ES-I3 (cell line): ENCODE results near the gene TENT4A.

ENCODE experiments used
- H3K36me3 ChIP-seq: 2 replicates; pipeline ENCODE4 v1.6.1; 2013; ENCODE audit warnings: mild to moderate bottlenecking, low read length, control low read depth, moderate library complexity; ENCODE audit not compliant: insufficient read depth
- H3K4me1 ChIP-seq: 2 replicates; pipeline ENCODE4 v1.6.1; 2013; ENCODE audit warnings: mild to moderate bottlenecking, control low read depth, low read length; ENCODE audit not compliant: insufficient read depth
- H3K9ac ChIP-seq: 2 replicates; pipeline ENCODE4 v1.6.1; 2013; ENCODE audit warnings: low read depth, mild to moderate bottlenecking, low read length, moderate library complexity
- H3K9me3 ChIP-seq: 2 replicates; pipeline ENCODE4 v1.6.1; 2013; ENCODE audit warnings: mild to moderate bottlenecking, low read length, moderate library complexity; ENCODE audit not compliant: control insufficient read depth, insufficient read depth

The TENT4A gene

GRCh38 chr5:6705959-6706358 is 7.3 kb upstream of the TENT4A start:
- H3K9ac ChIP-seq = no peak overlapping the region
- H3K9me3 ChIP-seq = no peaks in the 10 kb centered on the region
- no peaks in the 10 kb centered on the region for H3K36me3 ChIP-seq
- peaks cover 5% of the 10 kb centered on the region; the same call in 1 of the 2 replicates for H3K4me1 ChIP-seq

DNA sequence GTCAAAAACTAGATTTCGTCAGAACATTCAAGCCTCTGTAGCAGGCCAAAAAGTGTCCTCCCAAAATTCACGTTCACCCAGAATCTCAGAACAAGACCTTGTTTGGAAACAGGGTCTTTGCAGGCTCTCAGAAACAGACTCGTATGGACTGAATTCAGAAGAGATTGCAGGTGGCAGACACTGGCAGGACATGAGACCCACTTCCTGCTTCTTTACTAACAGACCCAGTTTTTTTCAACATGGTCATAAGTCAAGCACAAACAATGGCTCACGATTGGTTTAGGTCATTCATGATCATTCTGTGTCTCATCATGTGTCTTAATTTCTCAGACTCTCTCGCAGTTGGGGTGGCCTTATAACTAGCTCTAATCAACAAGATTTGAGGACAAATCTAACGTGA is 5.4 kb upstream of the TENT4A start:
- no peak overlapping the region for H3K9ac ChIP-seq
- no peaks in the 10 kb centered on the region for H3K9me3 ChIP-seq
- no peaks in the 10 kb centered on the region for H3K4me1 ChIP-seq
- no peaks in the 10 kb centered on the region for H3K36me3 ChIP-seq

DNA sequence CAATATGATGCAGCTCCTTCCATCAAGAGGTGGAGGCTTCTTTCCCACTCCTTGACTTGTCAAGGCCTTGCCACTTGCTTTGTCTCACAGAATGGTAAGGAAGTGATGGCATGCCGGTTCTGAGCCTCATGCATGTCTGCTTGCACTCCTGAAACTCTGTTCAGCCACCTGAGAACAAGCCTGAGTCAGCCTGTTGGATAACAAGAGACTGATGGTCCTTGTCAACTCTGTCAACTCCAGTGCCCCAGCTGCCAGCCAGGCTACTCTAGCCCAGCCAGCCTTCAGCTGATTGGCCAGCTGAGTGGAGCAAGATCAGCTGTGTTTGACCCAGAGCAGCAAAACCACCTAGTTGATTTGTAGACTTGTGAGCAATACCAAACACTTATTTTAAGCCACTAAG is 4.4 kb upstream of the TENT4A start:
- Histone ChIP-seq H3K4me1 (no peaks in the 10 kb centered on the region), H3K36me3 (no peaks in the 10 kb centered on the region), H3K9ac (no peak overlapping the region), H3K9me3 (no peaks in the 10 kb centered on the region)

DNA sequence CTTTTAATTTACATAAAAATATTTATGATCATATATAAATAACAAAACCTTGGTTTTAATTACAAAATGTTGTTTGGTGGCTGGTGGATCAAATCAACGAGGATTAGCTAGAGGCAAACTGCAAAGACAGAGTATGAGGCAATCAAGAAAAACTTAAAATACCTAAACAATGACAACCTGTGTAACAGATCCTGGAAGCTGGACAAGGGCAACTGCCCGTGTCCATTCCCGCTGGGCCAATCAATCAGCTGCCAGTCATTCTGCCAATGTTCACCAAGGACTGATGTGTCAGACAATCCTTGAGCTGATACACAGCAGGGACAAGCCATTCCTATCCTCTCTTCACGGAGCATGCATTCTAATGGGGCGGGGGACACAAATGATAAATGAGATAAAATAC is 3.2 kb upstream of the TENT4A start:
- Histone ChIP-seq H3K9ac (no peak overlapping the region), H3K36me3 (no peaks in the 10 kb centered on the region), H3K4me1 (no peaks in the 10 kb centered on the region), H3K9me3 (no peaks in the 10 kb centered on the region; the same call in 1 of the 2 replicates)

DNA sequence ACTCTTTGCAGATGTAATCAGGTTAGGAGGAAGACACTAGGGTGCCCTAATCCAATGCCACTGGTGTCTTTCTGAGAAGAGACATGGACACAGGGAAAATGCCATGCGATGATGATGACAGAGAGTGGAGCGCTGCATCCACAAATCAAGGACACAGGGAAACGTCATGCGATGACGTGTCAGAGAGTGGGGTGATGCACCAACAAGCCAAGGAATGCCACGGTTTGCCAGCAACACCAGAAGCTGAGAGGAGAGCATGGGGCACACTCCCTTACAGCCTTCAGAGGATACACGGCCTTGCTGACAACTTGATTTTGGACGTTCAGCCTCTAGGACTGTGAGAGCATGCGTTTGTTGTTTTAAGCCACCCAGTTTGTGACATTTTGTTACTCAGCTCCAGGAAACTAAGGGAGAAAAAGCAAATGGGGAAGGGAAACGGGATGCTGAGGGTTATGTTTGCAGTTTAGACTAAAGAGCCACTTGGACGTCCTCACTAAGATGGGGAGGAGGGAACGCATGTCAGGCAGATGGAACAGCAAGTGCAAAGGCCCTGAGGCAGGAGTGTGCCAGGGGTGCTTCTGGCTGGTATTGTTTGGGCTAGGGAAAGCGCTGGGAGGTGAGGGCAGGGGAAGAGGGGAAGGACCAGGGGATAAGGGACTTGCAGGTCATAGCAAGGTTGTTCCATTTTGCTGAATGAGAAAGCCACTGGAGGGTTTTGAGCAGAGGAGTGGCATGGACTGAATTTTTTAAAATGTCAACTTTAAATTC is 2.5 kb upstream of the TENT4A start:
- Histone ChIP-seq H3K36me3 (no peaks in the 10 kb centered on the region), H3K9ac (no peak overlapping the region), H3K4me1 (no peaks in the 10 kb centered on the region), H3K9me3 (no peaks in the 10 kb centered on the region; the same call in 1 of the 2 replicates)

DNA sequence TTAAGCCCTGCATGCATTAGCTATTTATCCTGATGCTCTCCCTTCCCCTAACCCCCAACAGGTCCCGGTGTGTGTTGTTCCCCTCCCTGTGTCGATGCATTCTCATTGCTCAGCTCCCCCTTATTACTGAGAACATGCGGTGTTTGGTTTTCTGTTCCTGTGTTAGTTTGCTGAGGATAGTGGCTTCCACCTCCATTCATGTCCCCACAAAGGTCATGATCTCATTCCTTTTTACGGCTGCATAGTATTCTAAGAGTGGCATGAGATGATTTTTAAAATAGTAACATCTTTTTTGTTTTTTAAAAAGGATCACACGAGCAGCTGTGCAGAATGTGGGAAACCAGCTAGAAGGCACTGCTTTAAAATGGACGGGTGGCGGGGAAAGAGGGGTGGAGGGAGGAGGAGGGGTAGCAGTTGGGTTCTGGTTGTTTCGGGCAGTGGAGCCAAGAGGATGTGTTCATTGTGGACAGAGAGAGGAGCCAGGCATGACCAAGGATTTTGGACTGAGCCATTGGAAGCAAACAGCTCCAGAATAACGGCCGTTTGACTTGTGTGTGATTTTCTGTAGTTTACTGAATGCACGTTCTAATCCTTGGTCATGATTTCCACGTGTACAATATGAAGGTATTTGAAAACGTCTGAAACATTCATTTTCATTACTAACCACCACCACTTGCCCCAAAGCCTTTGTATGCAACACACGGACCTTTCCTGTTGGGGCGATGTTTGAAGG is 1.7 kb upstream of the TENT4A start:
- peaks cover 6% of the 10 kb centered on the region; the same call in 1 of the 2 replicates for H3K4me1 ChIP-seq
- H3K36me3 ChIP-seq = no peaks in the 10 kb centered on the region
- peak overlapping the region; percentile 87 for H3K9ac ChIP-seq
- no peaks in the 10 kb centered on the region; the same call in 1 of the 2 replicates for H3K9me3 ChIP-seq

DNA sequence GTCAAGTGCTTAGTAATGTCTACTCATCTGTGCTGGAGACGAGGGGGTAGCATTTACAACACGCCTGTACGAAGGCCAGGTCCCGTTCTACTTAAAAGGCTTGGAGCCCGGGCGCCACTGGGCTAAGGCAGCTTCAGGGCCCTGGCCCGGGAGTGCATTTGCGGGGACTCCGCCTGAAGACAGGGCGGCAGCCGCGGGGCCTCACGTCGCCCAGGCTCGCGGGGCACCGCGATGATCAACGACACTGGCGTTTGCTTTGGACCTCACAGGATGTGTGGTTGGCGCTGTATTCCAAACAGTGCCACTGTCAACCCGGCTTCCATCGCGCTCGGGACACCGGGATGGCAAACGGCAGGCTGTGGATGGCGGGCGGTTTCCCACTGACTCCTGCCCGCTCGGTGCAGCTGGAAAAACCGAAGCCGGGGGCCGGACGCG is 1.1 kb upstream of the TENT4A start:
- H3K9ac ChIP-seq = peak overlapping the region; percentile 87
- no peaks in the 10 kb centered on the region for H3K36me3 ChIP-seq
- peaks cover 9% of the 10 kb centered on the region; the same call in 1 of the 2 replicates for H3K4me1 ChIP-seq
- no peaks in the 10 kb centered on the region; the same call in 1 of the 2 replicates for H3K9me3 ChIP-seq

DNA sequence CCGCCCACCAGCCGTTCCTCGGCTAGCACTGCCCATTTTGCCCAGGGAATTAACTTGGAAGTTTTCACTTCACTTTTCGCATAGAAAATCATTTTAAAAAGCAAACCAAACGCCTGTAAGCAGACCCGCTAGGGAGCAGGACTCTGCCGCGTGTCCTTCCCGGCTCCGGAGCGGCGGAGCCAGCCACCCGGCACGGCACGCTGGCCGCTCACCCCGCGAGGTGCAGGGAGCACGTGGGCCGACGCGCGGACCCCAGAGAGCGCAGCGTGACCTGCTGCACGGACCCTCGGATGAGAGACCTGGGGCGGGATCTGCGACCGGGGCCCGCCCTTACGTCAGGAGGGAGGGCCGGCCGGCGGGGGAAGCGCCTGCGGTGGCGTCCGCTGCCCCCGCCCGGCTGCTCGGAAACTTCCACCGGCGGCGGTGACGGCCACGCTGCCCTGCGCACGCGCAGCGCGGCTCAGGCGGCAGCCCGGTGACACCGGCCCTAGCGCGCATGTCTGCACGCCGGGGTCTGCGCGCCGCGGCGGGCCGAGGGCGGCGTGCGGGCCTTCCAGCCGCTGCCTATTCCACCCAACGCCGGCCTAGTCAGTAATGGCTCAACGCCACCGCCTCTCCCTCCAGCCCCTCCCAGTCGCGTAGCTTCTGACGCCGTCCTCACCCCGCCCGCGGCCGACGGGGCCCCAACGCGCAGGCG is 507 bp upstream of the TENT4A start:
- H3K9me3 ChIP-seq = no peaks in the 10 kb centered on the region; the same call in 1 of the 2 replicates
- peak overlapping the region; percentile 87 for H3K9ac ChIP-seq
- H3K36me3 ChIP-seq = no peaks in the 10 kb centered on the region
- H3K4me1 ChIP-seq = peaks cover 13% of the 10 kb centered on the region; the same call in 1 of the 2 replicates

DNA sequence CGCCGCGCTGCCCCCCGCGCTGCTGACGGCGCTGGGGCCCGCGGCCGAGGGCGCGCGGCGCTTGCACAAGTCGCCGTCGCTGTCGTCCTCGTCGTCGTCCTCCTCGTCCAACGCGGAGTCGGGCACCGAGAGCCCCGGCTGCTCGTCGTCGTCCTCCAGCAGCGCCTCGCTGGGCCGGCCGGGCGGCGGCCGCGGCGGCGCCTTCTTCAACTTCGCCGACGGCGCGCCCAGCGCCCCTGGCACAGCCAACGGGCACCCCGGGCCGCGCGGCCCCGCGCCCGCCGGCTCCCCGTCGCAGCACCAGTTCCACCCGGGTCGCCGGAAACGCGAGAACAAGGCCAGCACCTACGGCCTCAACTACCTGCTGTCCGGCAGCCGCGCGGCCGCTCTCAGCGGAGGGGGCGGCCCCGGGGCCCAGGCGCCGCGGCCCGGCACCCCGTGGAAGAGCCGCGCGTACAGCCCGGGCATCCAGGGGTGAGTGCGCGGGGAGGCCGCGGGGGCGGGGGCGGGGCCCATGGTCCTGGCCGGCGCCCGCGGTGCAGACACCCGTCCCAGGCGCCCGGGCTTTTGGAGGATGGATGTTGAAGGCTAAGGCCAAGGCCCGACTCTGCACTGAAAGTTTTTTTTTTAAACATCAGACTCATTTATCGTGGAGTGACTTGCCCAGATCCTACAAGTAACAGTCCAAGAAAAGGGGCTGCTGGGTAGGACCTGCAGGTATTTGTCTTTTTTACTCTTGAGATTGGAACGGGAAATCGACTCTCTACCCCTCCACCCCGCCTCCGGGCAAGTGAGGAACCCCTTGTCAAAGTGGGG is 1.2 kb downstream of the TENT4A start:
- Histone ChIP-seq H3K36me3 (no peaks in the 10 kb centered on the region), H3K9ac (peak overlapping the region; percentile 71), H3K4me1 (peaks cover 13% of the 10 kb centered on the region; the same call in 1 of the 2 replicates), H3K9me3 (no peaks in the 10 kb centered on the region; the same call in 1 of the 2 replicates)

- Histone ChIP-seq H3K9ac (peak overlapping the region; percentile 71; the same call in 1 of the 2 replicates), H3K4me1 (peaks cover 13% of the 10 kb centered on the region; the same call in 1 of the 2 replicates), H3K36me3 (no peaks in the 10 kb centered on the region), H3K9me3 (no peaks in the 10 kb centered on the region; the same call in 1 of the 2 replicates)
These were observed 2.0 kb downstream of the TENT4A start for GRCh38 chr5:6715271-6715670.

GRCh38 chr5:6715758-6716628 is 2.8 kb downstream of the TENT4A start:
- H3K9ac ChIP-seq = peak overlapping the region; percentile 71; the same call in 1 of the 2 replicates
- no peaks in the 10 kb centered on the region for H3K36me3 ChIP-seq
- H3K4me1 ChIP-seq = peaks cover 17% of the 10 kb centered on the region
- no peaks in the 10 kb centered on the region; the same call in 1 of the 2 replicates for H3K9me3 ChIP-seq

- Histone ChIP-seq H3K9me3 (no peaks in the 10 kb centered on the region; the same call in 1 of the 2 replicates), H3K4me1 (peaks cover 20% of the 10 kb centered on the region), H3K36me3 (no peaks in the 10 kb centered on the region), H3K9ac (no peak overlapping the region)
These were observed 3.5 kb downstream of the TENT4A start for GRCh38 chr5:6716629-6717149.

- H3K36me3 ChIP-seq = no peaks in the 10 kb centered on the region
- H3K9me3 ChIP-seq = no peaks in the 10 kb centered on the region; the same call in 1 of the 2 replicates
- H3K9ac ChIP-seq = no peak overlapping the region
- H3K4me1 ChIP-seq = peaks cover 20% of the 10 kb centered on the region
These were observed 4.0 kb downstream of the TENT4A start for GRCh38 chr5:6717247-6717646.
